Endothelial cell of umbilical vein (primary cell): Measurements from ENCODE around the gene CREB3. TPM values are rescaled to one million over a fixed set of nuclear protein-coding genes. Genes with fewer than 3 reads are reported as not detected.

Source experiments
- BruUV-seq: library from RNA; stranded (reverse); fragments of 400-500 nt; replicated peaks from 2 replicates; lab custom pipeline; 2021; lab: Mats Ljungman, UMichigan
- CTCF ChIA-PET: fragments of 300-600, 350-600 bp; sonication (Branson Sonifier 250); formaldehyde crosslinking; loops from one replicate; lab custom pipeline; 2021; ENCODE audit warnings: antibody characterized with exemption, inconsistent platforms; lab: Charles Lee
- POLR2A ChIA-PET: fragments of 300-600, 350-600 bp; sonication (Branson Sonifier 250); formaldehyde crosslinking; loops from one replicate; lab custom pipeline; 2021; ENCODE audit warnings: antibody characterized with exemption, inconsistent platforms; lab: Charles Lee
- DNase-seq: peaks from one replicate; pipeline ENCODE4 v3.0.0-alpha.2; 2011; ENCODE audit warnings: low read depth, low spot score
- FAIRE-seq: peaks from 2 replicates; lab custom pipeline; 2011; peaks lifted over from hg19 to GRCh38; lab: Jason Lieb, UNC
- H2AFZ ChIP-seq: 2 replicates; pipeline ENCODE4 v1.6.0; 2012; ENCODE audit warnings: low read depth, low read length, control low read depth, inconsistent platforms
- H3K27ac ChIP-seq: 2 replicates; pipeline ENCODE4 v1.5.1; 2011; ENCODE audit warnings: low read depth, mild to moderate bottlenecking, control low read depth, low read length, moderate library complexity; ENCODE audit not compliant: insufficient read depth
- H3K27me3 ChIP-seq, 2 experiments: 2 replicates each; pipeline versions ENCODE4 v1.6.0 to v1.6.1; 2011; ENCODE audit warnings: low read length in 2 of 2, mixed read lengths in 1 of 2; ENCODE audit not compliant: control insufficient read depth in 2 of 2, insufficient read depth in 2 of 2
- H3K36me3 ChIP-seq, 2 experiments: 2 replicates in 1 of 2; 3 replicates in 1 of 2; pipeline ENCODE4 v1.5.1; 2011; ENCODE audit warnings: low read length in 2 of 2, mild to moderate bottlenecking in 1 of 2, moderate library complexity in 1 of 2; ENCODE audit not compliant: control insufficient read depth in 2 of 2, insufficient read depth in 2 of 2; ENCODE audit errors: extremely low read depth in 1 of 2
- H3K4me1 ChIP-seq: 3 replicates; pipeline ENCODE4 v1.5.1; 2011; ENCODE audit warnings: mild to moderate bottlenecking, low read length; ENCODE audit not compliant: control insufficient read depth, insufficient read depth; ENCODE audit errors: extremely low read depth
- H3K4me2 ChIP-seq: 2 replicates; pipeline ENCODE4 v1.6.1; 2011; ENCODE audit warnings: low read length, control low read depth, mixed read lengths; ENCODE audit not compliant: insufficient read depth
- H3K4me3 ChIP-seq, 3 experiments: fragments of 200-600 bp in 1 of 3; sonication (generic), shearing (Covaris generic) in 1 of 3; replicated peaks in 1 of 3; 2 replicates each; pipeline ENCODE4 v1.5.1; 2011 to 2016; ENCODE audit warnings: control low read depth in 3 of 3, low read length in 3 of 3, mild to moderate bottlenecking in 2 of 3, inconsistent platforms in 1 of 3, low read depth in 1 of 3, moderate library complexity in 1 of 3; ENCODE audit not compliant: insufficient read depth in 1 of 3
- H3K79me2 ChIP-seq: 2 replicates; pipeline ENCODE4 v1.6.0; 2012; ENCODE audit warnings: low read length, inconsistent platforms; ENCODE audit not compliant: control insufficient read depth, insufficient read depth
- H3K9ac ChIP-seq: replicated peaks from 2 replicates; pipeline ENCODE3; 2011; ENCODE audit warnings: low read length, control low read depth; ENCODE audit not compliant: insufficient read depth; ENCODE audit errors: extremely low read depth
- H3K9me1 ChIP-seq: replicated peaks from 3 replicates; pipeline ENCODE4 v1.6.0; 2011; ENCODE audit warnings: mild to moderate bottlenecking, low read length; ENCODE audit not compliant: control insufficient read depth, insufficient read depth; ENCODE audit errors: extremely low read depth
- H3K9me3 ChIP-seq: replicated peaks from 2 replicates; pipeline ENCODE4 v1.5.1; 2012; ENCODE audit warnings: low read length, inconsistent platforms; ENCODE audit not compliant: control insufficient read depth, insufficient read depth
- H4K20me1 ChIP-seq: replicated peaks from 2 replicates; pipeline ENCODE3; 2011; ENCODE audit warnings: mild to moderate bottlenecking, low read length; ENCODE audit not compliant: control insufficient read depth, insufficient read depth; ENCODE audit errors: extremely low read depth
- CTCF ChIP-seq, 2 donors: IDR thresholded peaks; 1 replicate in 1 of 2; 2 replicates in 1 of 2; pipeline ENCODE4 v1.5.1; 2011; ENCODE audit warnings: low read length in 2 of 2, mild to moderate bottlenecking in 2 of 2, moderate library complexity in 2 of 2, control low read depth in 1 of 2, inconsistent platforms in 1 of 2, low read depth in 1 of 2; ENCODE audit not compliant: insufficient read depth in 1 of 2; ENCODE audit errors: extremely low read depth in 1 of 2
- EZH2 ChIP-seq: IDR thresholded peaks from 2 replicates; pipeline ENCODE4 v1.6.1; 2012; ENCODE audit warnings: borderline replicate concordance, low read depth, mild to moderate bottlenecking, moderate library complexity, low read length, inconsistent platforms; ENCODE audit not compliant: severe bottlenecking
- POLR2A ChIP-seq: IDR thresholded peaks from 2 replicates; pipeline ENCODE4 v1.6.1; 2012; ENCODE audit warnings: low read depth, mild to moderate bottlenecking, control low read depth, low read length
- POLR2AphosphoS5 ChIP-seq: IDR thresholded peaks from 2 replicates; pipeline ENCODE4 v1.6.1; 2012; ENCODE audit warnings: low read depth, mild to moderate bottlenecking, control low read depth, low read length, moderate library complexity; ENCODE audit not compliant: insufficient read depth
- dilution Hi-C: fragments of 300-500 bp; cut with MboI; formaldehyde crosslinking; loops from one replicate; pipeline ENCODE4 v1.15.0; 2019; ENCODE audit warnings: low sequenced_read_pairs; ENCODE audit not compliant: extremely low pct_ligation_motif_present
- intact Hi-C: fragments of 100-400 bp; cut with micrococcal nuclease; formaldehyde crosslinking; loops from one replicate; pipeline ENCODE4 v1.10.0; 2022
- polyA plus RNA-seq, 4 experiments: library from polyadenylated mRNA; depleted of rRNA in 3 of 4; stranded (reverse) in 3 of 4; unstranded in 1 of 4; fragments of >200 nt; gene quantifications; 2 replicates each; pipeline versions ENCODE4 v1.2.1 to v1.2.3, GENCODE V29; 2011 to 2012; ENCODE audit warnings: missing spikeins in 1 of 4
- total RNA-seq: library from RNA; stranded (reverse); gene quantifications from 2 replicates; pipeline ENCODE4 v1.2.3, GENCODE V29; 2021

Gene CREB3
- total and polyA plus RNA-seq, 2 donors (not counting 3 experiments of a cell fraction or from before 2014, with no cell fraction given) = 39.8 to 52.1 TPM

- Histone ChIP-seq H3K9me1 (no peaks in the 10 kb centered on the region), H3K4me3 (peak overlapping the region; percentile 46 to 92 (median 70)), H3K4me2 (peak overlapping the region; percentile 76), H3K36me3 (peaks cover 17 to 24% of the 10 kb centered on the region in 2 experiments), H3K9ac (peak overlapping the region; percentile 92), H2AFZ (peak overlapping the region; percentile 15), H3K27ac (peak overlapping the region; percentile 79), H3K4me1 (peaks cover 47% of the 10 kb centered on the region), H3K79me2 (peaks cover 56% of the 10 kb centered on the region), H4K20me1 (no peaks in the 10 kb centered on the region), H3K9me3 (no peaks in the 10 kb centered on the region), H3K27me3 (no peaks in the 10 kb centered on the region)
- ChIA-PET CTCF (interaction anchor here (0.6 to 3.7 kb wide), 17 partner anchors 8 to 170 kb away, joined by 3 to 32 read pairs (median 4); partner anchors contain the start of genes GBA2, HINT2, MSMP and RGP1), POLR2A (interaction anchor here (0.7 to 1.4 kb wide), 4 partner anchors 11 to 56 kb away, joined by 3 to 5 read pairs (median 4); partner anchors contain the start of genes GBA2 and RGP1)
- TSS peak; percentile 30 for BruUV-seq
- dilution Hi-C loops (no loop called here), intact Hi-C loops (loop anchor here (1.0 to 2.0 kb wide), 8 partner anchors 16 to 176 kb away; partner anchors contain the start of genes CCDC107, GBA2, HINT2 and RGP1)
- DNase-seq (peak; percentile 70), FAIRE-seq (peak; percentile 86)
- TF ChIP-seq POLR2A (peak; percentile 56), POLR2AphosphoS5 (peak; percentile 52), CTCF (IDR thresholded peaks at IDR 0.05; ENCODE audit: extremely low read depth in 1 of 2, insufficient read depth in 1 of 2, low read depth in 1 of 2, low read length in 2 of 2) (peak in 1 of 2 donors; percentile 29), EZH2 (no peak)
These were observed 505 bp downstream of the CREB3 start for GRCh38 chr9:35732800-35733541.
